ENCODE measurements around the gene AASDHPPT. TPM values are rescaled to one million over a fixed set of nuclear protein-coding genes. Genes with fewer than 3 reads are reported as not detected.

AASDHPPT gene
- total RNA-seq, 3 donors from 2014 or later: 28.6 to 59.7 (median 36.4) TPM

DNA sequence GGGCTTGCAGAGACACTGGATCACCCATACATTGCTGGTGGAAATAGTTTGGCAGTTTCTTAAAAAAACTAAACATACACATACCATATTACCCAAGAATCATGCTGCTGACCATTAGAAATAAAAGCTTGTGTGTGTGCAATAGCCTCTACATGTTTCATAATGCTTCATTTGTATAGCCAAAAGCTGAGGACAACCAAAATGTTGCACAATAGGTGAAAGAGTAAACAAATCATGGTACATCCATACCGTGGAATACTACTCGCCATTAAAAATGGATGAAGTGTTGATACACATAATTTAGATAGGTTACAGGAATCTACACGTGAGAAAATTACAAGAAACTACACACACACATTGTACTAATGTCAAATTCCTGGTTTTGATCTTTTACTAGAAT lies 6.9 kb upstream of the AASDHPPT start:
- Histone ChIP-seq H3K27ac (no peak overlapping the region), H3K27me3 (no peaks in the 10 kb centered on the region), H3K36me3 (no peaks in the 10 kb centered on the region), H3K4me1 (no peaks in the 10 kb centered on the region), H3K9me3 (no peaks in the 10 kb centered on the region), H3K4me3 (no peak overlapping the region)
- intact Hi-C loops (cut with DNase I; ENCODE audit: low total_unique reads): no loop called here
- no peak for DNase-seq (ENCODE audit: low spot score in 2 of 2)
- TF ChIP-seq, protein P1, sequence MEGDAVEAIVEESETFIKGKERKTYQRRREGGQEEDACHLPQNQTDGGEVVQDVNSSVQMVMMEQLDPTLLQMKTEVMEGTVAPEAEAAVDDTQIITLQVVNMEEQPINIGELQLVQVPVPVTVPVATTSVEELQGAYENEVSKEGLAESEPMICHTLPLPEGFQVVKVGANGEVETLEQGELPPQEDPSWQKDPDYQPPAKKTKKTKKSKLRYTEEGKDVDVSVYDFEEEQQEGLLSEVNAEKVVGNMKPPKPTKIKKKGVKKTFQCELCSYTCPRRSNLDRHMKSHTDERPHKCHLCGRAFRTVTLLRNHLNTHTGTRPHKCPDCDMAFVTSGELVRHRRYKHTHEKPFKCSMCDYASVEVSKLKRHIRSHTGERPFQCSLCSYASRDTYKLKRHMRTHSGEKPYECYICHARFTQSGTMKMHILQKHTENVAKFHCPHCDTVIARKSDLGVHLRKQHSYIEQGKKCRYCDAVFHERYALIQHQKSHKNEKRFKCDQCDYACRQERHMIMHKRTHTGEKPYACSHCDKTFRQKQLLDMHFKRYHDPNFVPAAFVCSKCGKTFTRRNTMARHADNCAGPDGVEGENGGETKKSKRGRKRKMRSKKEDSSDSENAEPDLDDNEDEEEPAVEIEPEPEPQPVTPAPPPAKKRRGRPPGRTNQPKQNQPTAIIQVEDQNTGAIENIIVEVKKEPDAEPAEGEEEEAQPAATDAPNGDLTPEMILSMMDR (IDR thresholded peaks at IDR 0.05): no peak
- TF ChIP-seq POLR2A (IDR thresholded peaks at IDR 0.05) (no peak), POLR2AphosphoS5 (IDR thresholded peaks at IDR 0.05) (no peak)

GRCh38 chr11:106072804-106073203 lies 4.7 kb upstream of the AASDHPPT start:
- Histone ChIP-seq H3K27me3 (no peaks in the 10 kb centered on the region), H3K9me3 (no peaks in the 10 kb centered on the region), H3K36me3 (no peaks in the 10 kb centered on the region), H3K4me1 (no peaks in the 10 kb centered on the region), H3K4me3 (no peak overlapping the region), H3K27ac (no peak overlapping the region)
- intact Hi-C loops (cut with DNase I; ENCODE audit: low total_unique reads): no loop called here
- DNase-seq (ENCODE audit: low spot score in 2 of 2): no peak
- TF ChIP-seq POLR2A (IDR thresholded peaks at IDR 0.05) (no peak), POLR2AphosphoS5 (IDR thresholded peaks at IDR 0.05) (no peak)
- TF ChIP-seq, protein P1 (IDR thresholded peaks at IDR 0.05): no peak

GRCh38 chr11:106076171-106076918 lies 1.1 kb upstream of the AASDHPPT start:
- intact Hi-C loops (cut with DNase I; ENCODE audit: low total_unique reads): no loop called here
- H3K27ac ChIP-seq: peak overlapping the region; percentile 98 to 99
- H3K9me3 ChIP-seq: no peaks in the 10 kb centered on the region
- H3K4me3 ChIP-seq: peak overlapping the region; percentile 77 to 95 (median 89)
- H3K27me3 ChIP-seq: no peaks in the 10 kb centered on the region
- H3K36me3 ChIP-seq: no peaks in the 10 kb centered on the region
- H3K4me1 ChIP-seq: peaks cover 0 to 13% of the 10 kb centered on the region in 2 donors
- TF ChIP-seq POLR2AphosphoS5 (IDR thresholded peaks at IDR 0.05) (no peak), POLR2A (IDR thresholded peaks at IDR 0.05) (no peak)
- TF ChIP-seq, protein P1 (IDR thresholded peaks at IDR 0.05): no peak
- no peak for DNase-seq (ENCODE audit: low spot score in 2 of 2)

DNA sequence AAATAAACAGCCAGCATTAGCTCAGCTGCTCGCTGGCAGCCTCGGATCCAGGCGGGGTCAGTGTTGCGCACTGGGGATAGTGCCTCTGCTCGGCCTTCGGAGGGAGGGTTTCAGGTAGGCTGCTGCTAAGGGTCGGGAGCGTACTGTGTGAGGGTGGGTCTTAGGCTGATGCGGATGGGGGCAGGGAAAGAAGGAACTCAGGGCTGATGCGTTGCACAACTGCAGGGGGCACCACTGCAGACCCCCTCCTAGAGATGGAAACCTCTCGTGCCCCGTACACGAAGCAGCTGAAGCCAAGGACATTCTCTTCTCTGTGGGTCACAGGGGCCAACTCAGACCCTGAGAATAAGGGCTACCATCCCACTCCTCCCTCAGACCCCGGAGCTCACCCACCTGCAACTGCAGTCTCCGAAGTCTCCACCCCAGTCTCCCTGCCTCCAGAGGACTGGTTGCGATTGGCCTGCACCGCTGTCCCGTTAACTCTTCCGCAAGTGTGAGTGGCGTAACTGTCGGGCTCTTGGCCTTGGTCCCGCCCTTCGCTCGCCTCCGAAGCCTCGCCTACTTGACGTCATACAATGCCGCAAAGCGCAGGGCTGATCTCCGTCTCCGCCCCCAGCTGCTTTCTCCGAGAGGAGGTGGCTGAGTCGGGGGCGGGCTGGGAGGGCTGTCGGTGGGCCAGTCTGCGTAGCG lies 398 bp upstream of the AASDHPPT start, which contains the start of gene KBTBD3:
Gene KBTBD3, minus strand, starts transcription at position 429 of the 690 bp plus-strand sequence. CDS start 18,250 bp downstream, outside the sequence.
- Histone ChIP-seq H3K27me3 (no peaks in the 10 kb centered on the region), H3K36me3 (no peaks in the 10 kb centered on the region), H3K27ac (peak within 1 kb of the TSS; percentile 98 to 99), H3K9me3 (no peaks in the 10 kb centered on the region), H3K4me1 (peaks cover 0 to 13% of the 10 kb centered on the region in 2 donors), H3K4me3 (peak within 1 kb of the TSS; percentile 77 to 95 (median 89))
- TF ChIP-seq POLR2AphosphoS5 (IDR thresholded peaks at IDR 0.05): peak; percentile 39 to 84 (median 83)
- TF ChIP-seq, protein P1 (IDR thresholded peaks at IDR 0.05): peak in 1 of 3 donors; percentile 36
- peak; percentile 86 for TF ChIP-seq POLR2A (IDR thresholded peaks at IDR 0.05)
- DNase-seq (ENCODE audit: low spot score in 2 of 2): peak; percentile 98
- intact Hi-C loops (cut with DNase I; ENCODE audit: low total_unique reads): no loop called here

DNA sequence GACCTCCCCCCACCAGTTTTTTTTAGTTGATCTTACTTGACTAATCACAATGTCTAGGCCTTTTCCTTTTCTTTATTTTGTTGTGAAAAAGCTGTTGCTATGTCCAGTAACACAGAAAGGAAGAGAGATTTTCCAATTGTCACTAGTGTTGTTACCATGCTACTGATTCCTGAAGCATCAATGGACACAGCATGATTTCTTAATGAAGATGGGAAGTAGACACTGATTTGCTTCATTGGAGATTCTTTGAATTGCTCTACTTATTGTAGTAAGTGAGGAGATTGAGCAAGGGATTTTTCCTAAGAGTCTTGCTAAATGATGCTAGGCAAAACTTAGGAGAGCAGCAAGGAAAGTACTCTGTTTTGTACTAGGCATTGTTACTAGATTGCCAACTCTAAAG lies 4.6 kb downstream of the AASDHPPT start:
- Histone ChIP-seq H3K36me3 (no peaks in the 10 kb centered on the region), H3K4me1 (peaks cover 0 to 13% of the 10 kb centered on the region in 2 donors)

More for the DNA sequence above, 4.6 kb downstream of the AASDHPPT start:
- no peaks in the 10 kb centered on the region for H3K27me3 ChIP-seq
- H3K9me3 ChIP-seq: no peaks in the 10 kb centered on the region
- no peak for DNase-seq (ENCODE audit: low spot score in 2 of 2)
- no peak overlapping the region for H3K4me3 ChIP-seq
- TF ChIP-seq POLR2AphosphoS5 (IDR thresholded peaks at IDR 0.05) (no peak), POLR2A (IDR thresholded peaks at IDR 0.05) (no peak)
- TF ChIP-seq, protein P1 (IDR thresholded peaks at IDR 0.05): no peak
- no peak overlapping the region for H3K27ac ChIP-seq
- intact Hi-C loops (cut with DNase I; ENCODE audit: low total_unique reads): no loop called here

Data from breast epithelium (tissue), 4 donors.